AG09319 (cell line): Measurements from ENCODE around the gene CNTNAP2.
A peak's percentile ranks its signal among the peaks of the same experiment; 100 is the strongest.

Experiments used
- DNase-seq: peaks from one replicate; pipeline ENCODE4 v3.0.0-alpha.2; 2010; ENCODE audit warnings: low read depth; ENCODE audit errors: extremely low read depth
- CTCF ChIP-seq: IDR thresholded peaks from 2 replicates; pipeline ENCODE4 v1.5.1; 2011; ENCODE audit warnings: low read depth, mild to moderate bottlenecking, inconsistent platforms, low read length, moderate library complexity

Gene CNTNAP2

GRCh38 chr7:146116521-146117222 is at the start of gene CNTNAP2:
TSS of gene CNTNAP2 (plus strand) at chr7:146116801. CDS start at chr7:146116877, 76 bp downstream.
- no peak for DNase-seq
- no peak for TF ChIP-seq CTCF

- DNase-seq: no peak
- no peak for TF ChIP-seq CTCF
Measured at GRCh38 chr7:146067880-146068279, 48.7 kb upstream of the CNTNAP2 start.

- DNase-seq: no peak
- no peak for TF ChIP-seq CTCF
Measured at GRCh38 chr7:146074195-146074765, 42.3 kb upstream of the CNTNAP2 start.

- DNase-seq: no peak
- no peak for TF ChIP-seq CTCF
Measured at GRCh38 chr7:146076344-146076743, 40.3 kb upstream of the CNTNAP2 start.

- DNase-seq: no peak
- TF ChIP-seq CTCF: no peak
Measured at GRCh38 chr7:146084086-146084485, 32.5 kb upstream of the CNTNAP2 start.

GRCh38 chr7:146090023-146090645 is 26.5 kb upstream of the CNTNAP2 start:
- no peak for DNase-seq
- TF ChIP-seq CTCF: peak; percentile 39

GRCh38 chr7:146094356-146094755 is 22.2 kb upstream of the CNTNAP2 start:
- DNase-seq: no peak
- no peak for TF ChIP-seq CTCF
